Activated T-helper 1 cell treated with anti-CD3 and anti-CD28 coated beads, Interleukin-12 subunit alpha, Interleukin-12 subunit beta, Interleukin-2, Interleukin-4 antibody, amounts not matched to agents 30 ng/mL and 10 ng/mL and 1 ng/mL, durations not matched to agents 14 hours and 24 hours and 36 hours (primary cell): Measurements from ENCODE around the gene PIP5K1B. TPM values are rescaled to one million over a fixed set of nuclear protein-coding genes. Genes with fewer than 3 reads are reported as not detected.

Experiments used
- DNase-seq: peaks from one replicate; pipeline ENCODE4 v3.0.0; 2021; ENCODE audit warnings: low spot score
- H3K27ac Mint-ChIP-seq: one replicate; pipeline ENCODE4 v1.8.0; 2021; ENCODE audit warnings: mild to moderate bottlenecking, mixed read lengths
- H3K27me3 Mint-ChIP-seq: one replicate; pipeline ENCODE4 v1.8.0; 2022; ENCODE audit warnings: mild to moderate bottlenecking, moderate library complexity, mixed read lengths; ENCODE audit not compliant: insufficient read depth
- H3K36me3 Mint-ChIP-seq: one replicate; pipeline ENCODE4 v1.8.0; 2021; ENCODE audit warnings: low read depth, mixed read lengths
- H3K4me1 Mint-ChIP-seq: one replicate; pipeline ENCODE4 v1.8.0; 2021; ENCODE audit warnings: low read depth, mixed read lengths
- H3K4me3 Mint-ChIP-seq: one replicate; pipeline ENCODE4 v1.8.0; 2021; ENCODE audit warnings: mild to moderate bottlenecking, moderate library complexity, mixed read lengths
- H3K9me3 Mint-ChIP-seq: one replicate; pipeline ENCODE4 v1.8.0; 2021; ENCODE audit warnings: mixed read lengths
- intact Hi-C: fragments of 100-400 bp; cut with micrococcal nuclease; formaldehyde crosslinking; loops from one replicate; pipeline ENCODE4 v1.15.1; 2024
- total RNA-seq: library from RNA; stranded (reverse); gene quantifications from 2 replicates; pipeline ENCODE4 v1.2.3, GENCODE V29; 2022

PIP5K1B gene
- total RNA-seq, 1 donor from 2014 or later = 77.4 TPM

DNA sequence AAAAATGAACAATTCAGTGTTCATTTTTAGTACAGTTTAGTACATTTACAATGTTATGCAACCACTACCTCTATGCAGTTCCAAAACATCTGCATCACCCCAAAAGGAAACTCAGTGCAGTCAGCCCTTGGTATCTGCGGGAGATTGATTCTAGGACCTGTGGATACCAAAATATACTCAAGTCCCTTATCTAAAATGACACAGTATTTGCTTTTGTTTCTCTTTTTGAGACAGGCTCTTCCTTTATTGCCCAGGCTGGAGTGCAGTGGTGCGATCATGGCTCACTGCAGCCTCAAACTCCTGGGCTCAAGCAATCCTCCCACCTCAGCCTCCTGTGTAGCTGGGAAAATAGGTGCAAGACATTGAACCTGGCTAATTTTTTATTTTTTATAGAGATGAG is 114.0 kb downstream of the PIP5K1B start:
- intact Hi-C loops = no loop called here
- H3K4me1 Mint-ChIP-seq = no peaks in the 10 kb centered on the region
- peaks cover 2% of the 10 kb centered on the region for H3K27me3 Mint-ChIP-seq
- H3K9me3 Mint-ChIP-seq = no peaks in the 10 kb centered on the region
- no peak for DNase-seq
- no peak overlapping the region for H3K27ac Mint-ChIP-seq
- H3K4me3 Mint-ChIP-seq = no peak overlapping the region
- H3K36me3 Mint-ChIP-seq = peaks cover 2% of the 10 kb centered on the region

DNA sequence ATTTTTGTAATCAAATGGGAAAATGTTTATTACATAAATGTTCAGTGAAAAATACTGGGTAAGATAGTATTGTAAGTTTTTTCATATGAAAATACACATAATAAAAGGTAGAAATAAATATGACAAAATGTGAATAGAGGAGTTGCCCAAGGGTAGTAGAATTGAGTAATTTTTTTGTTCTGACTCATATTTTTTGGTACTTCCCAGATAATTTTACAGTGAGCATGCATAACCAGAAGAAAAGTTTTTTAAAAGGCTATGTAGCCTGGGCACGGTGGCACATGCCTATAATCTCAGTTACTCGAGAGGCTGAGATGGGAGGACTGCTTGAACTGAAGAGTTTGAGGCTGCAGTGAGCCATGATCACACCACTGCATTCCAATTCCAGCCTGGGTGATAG is 116.9 kb downstream of the PIP5K1B start:
- Mint-ChIP-seq H3K27ac (no peak overlapping the region), H3K4me3 (no peak overlapping the region), H3K27me3 (peaks cover 4% of the 10 kb centered on the region), H3K36me3 (peaks cover 2% of the 10 kb centered on the region), H3K4me1 (no peaks in the 10 kb centered on the region), H3K9me3 (no peaks in the 10 kb centered on the region)
- intact Hi-C loops = no loop called here
- DNase-seq = no peak

DNA sequence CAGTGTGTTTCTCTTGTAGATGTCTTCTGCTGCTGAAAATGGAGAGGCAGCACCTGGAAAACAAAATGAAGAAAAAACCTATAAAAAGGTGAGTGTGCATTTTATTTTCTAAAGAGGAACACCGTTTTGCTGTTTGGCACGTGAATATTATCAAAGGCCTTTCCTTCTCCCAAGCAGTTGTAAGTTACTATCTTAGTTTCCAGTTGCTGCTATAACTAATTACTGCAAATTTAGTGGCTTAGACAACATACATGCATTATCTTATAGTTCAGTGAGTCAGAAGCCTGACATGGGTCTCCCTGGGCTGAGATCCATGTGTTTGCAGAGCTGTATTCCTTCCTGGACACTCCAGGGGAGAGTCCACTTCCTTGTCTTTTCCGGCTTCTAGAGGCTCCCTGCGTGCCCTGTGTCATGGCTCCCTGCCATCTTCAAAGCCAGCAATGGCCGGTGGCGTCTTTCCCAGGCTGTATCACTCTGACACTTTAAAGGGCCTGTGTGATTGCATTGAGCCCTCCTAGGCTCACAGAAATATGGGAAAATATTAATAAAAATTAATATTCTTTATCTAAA is 117.6 kb downstream of the PIP5K1B start:
- no peak for DNase-seq
- Mint-ChIP-seq H3K27ac (no peak overlapping the region), H3K36me3 (peaks cover 2% of the 10 kb centered on the region), H3K27me3 (peaks cover 4% of the 10 kb centered on the region), H3K4me3 (no peak overlapping the region), H3K9me3 (no peaks in the 10 kb centered on the region), H3K4me1 (no peaks in the 10 kb centered on the region)
- intact Hi-C loops = no loop called here

DNA sequence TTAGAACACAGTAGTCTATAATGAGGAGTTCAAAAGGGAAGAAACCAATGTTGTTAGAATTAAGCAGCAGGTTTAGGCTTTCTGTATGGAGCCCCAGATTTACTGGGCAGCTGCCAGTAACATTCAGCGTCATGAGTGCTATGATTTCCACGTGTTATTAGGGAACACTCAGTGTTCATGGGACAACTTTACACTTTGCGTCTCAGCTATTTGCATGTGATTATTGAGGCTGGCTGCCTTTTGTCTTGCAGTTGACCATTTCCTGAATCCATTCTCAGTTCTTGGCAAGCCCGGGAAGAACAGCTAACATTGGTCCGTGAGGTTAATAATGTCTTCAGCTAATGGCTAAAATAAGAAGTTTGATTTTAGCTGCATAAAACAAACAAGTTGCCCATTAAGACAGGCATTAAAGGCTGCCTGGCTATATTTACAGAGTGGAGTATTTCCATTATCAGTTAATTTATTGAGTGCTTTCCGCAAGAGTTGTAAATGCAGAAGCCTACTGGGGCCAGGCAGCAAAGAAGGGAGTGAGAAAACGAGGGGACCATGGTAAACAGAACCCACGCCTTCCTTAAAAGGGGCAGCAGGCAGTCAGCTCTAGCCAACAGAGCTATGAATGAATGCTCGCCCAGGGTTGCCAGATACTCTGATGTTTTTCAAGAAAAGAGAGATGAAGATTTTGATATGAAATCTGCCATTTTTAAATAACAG is 120.9 kb downstream of the PIP5K1B start:
- Mint-ChIP-seq H3K4me1 (no peaks in the 10 kb centered on the region), H3K36me3 (no peaks in the 10 kb centered on the region), H3K4me3 (no peak overlapping the region), H3K9me3 (no peaks in the 10 kb centered on the region), H3K27ac (no peak overlapping the region), H3K27me3 (peaks cover 2% of the 10 kb centered on the region)
- intact Hi-C loops = no loop called here
- no peak for DNase-seq

DNA sequence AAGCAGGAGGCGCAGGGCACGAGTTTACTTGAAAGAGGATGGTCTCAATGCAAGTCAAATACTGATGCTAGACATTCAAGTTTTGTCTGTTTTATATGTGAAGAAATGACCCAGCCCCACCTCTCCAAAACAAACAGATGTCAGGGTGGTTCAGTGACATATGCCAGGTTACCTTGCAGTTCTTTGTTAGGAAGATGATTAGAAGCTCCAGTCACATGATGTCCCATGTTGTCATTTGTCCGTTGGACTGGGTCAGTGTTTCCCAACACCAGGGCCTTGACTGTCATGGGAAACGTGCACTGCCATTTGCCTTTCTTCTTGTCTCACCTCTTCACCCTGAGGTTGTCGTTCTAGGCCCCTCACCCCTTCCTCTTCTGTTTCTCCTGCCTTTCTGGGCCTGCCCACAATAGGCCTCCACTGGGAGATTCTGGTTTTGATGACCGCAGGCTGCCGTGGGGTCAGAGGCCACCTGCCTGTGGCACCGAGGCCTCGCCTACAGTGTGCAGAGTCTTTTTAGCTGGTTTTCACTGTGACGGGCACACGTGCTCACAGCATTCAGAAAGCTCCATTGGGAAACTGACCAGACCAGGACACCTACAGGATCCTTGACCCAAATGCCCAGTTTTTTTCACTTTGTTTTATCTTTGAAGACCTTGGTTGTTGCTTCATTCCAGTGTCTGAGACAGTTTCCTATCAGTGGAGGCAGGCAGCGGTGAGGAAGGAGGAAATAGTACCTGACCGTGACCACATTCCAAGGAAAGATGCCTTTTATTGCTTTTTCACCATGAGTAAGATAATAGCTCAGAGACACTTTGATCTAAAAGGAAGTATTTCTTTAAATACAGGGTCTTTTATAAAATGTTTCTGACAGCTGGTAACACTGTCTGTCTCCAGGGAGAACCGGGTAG is 123.1 kb downstream of the PIP5K1B start:
- Mint-ChIP-seq H3K4me3 (no peak overlapping the region), H3K4me1 (no peaks in the 10 kb centered on the region), H3K36me3 (no peaks in the 10 kb centered on the region), H3K27me3 (peaks cover 2% of the 10 kb centered on the region), H3K27ac (no peak overlapping the region), H3K9me3 (no peaks in the 10 kb centered on the region)
- DNase-seq = no peak
- intact Hi-C loops = no loop called here

DNA sequence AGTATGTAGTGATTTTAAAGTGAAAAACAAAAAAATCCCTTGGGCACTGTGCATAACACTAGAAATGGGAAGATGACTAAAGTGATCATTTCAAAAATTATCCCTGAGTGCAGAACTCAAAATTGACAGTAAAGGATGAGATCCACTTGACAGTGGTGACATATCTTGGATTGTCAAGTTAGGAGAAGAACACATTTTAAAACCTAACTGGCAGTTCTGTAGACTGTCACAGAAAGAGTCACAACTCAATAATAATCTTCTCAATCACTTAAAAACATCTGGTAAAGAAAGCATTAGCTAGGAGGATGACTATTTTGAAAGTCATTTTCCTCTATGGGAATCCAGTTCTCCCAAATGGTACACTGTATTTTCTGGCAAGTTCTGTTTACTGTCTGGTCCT is 127.1 kb downstream of the PIP5K1B start:
- Mint-ChIP-seq H3K4me3 (no peak overlapping the region), H3K36me3 (no peaks in the 10 kb centered on the region), H3K27ac (no peak overlapping the region), H3K4me1 (no peaks in the 10 kb centered on the region), H3K27me3 (no peaks in the 10 kb centered on the region), H3K9me3 (no peaks in the 10 kb centered on the region)
- intact Hi-C loops = no loop called here
- DNase-seq = no peak

DNA sequence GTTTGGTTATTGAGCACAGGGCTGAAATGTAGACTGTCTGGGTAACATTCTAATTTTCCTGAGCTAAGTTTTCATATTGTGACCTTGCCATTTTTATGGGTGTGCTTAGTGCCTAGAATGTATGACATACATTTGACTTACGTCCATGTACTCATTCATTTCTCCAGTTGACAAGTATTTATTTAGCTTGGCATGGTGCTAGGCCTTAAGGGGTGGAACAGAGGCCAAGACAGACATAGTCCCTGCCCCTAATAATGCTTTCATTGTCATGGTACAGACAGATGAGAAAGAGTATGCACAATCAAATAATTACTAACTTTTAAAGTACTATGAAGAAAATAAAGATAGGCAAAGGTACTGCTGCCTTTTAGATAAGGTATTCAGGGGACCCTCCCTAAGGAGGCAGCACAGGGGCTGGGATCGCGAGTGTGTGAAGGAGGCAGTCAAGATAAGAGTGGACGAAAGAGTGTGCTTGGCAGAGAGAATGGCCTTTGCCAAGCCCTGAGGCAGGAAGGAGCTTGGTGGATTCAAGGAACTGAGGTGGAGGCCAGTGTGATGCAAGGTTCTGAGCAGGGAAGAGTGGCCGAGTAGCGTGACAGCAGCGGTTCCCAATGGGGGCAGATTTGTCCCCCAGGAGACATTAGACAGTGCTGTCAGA is 128.0 kb downstream of the PIP5K1B start:
- no peak overlapping the region for H3K27ac Mint-ChIP-seq
- no peak for DNase-seq
- H3K9me3 Mint-ChIP-seq = no peaks in the 10 kb centered on the region
- no peaks in the 10 kb centered on the region for H3K36me3 Mint-ChIP-seq
- H3K4me3 Mint-ChIP-seq = no peak overlapping the region
- intact Hi-C loops = no loop called here
- no peaks in the 10 kb centered on the region for H3K4me1 Mint-ChIP-seq
- H3K27me3 Mint-ChIP-seq = no peaks in the 10 kb centered on the region

DNA sequence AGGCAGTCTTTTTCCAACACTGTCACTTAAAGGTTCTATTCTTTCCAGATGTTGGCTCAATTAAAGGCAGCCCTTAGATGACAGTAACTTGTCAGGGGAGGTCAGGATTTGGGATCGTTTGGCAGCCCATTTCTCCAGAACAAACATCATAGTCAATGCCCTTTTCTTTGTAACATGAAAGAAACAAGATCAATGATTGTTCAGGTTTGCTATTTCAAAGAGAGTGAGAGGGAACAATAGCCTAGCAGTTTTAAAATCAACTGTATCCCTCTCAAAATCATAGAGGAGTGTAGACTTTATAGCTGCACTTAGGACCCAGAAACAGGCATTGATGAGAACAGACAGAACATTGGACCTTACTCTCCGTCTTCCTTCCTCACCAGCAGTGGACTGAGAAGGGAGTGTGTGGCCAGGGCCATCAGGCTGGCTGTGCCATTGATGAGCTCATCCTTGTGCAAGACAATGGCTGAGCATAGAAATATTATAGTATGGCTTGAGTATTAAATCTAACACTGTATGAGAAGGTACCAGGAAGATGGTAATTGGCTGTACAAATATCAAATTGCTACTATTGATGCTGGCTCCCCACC is 130.0 kb downstream of the PIP5K1B start:
- no peak for DNase-seq
- Mint-ChIP-seq H3K27ac (no peak overlapping the region), H3K9me3 (no peaks in the 10 kb centered on the region), H3K4me1 (no peaks in the 10 kb centered on the region), H3K4me3 (no peak overlapping the region), H3K27me3 (no peaks in the 10 kb centered on the region), H3K36me3 (no peaks in the 10 kb centered on the region)
- intact Hi-C loops = no loop called here

DNA sequence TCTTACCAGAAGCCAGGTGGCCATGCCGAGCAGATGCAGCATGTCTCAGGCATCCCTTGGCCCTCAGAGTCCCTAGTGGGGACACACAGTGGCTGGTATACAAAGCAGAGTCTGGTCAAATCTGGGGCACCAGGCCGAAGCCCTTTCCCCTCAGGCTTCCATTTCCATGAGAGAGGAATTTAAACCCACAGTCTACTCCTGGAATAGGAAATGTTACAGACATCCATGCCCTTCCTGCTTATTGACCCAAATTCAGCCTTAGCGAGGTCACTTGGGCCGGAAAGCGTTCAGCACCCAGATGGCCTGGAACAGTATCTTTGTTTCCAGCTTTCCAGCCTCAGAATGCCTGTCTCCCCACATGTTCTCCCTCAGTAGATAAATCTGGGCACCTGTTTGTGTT is 131.7 kb downstream of the PIP5K1B start:
- Mint-ChIP-seq H3K27ac (no peak overlapping the region), H3K27me3 (no peaks in the 10 kb centered on the region), H3K4me3 (no peak overlapping the region), H3K4me1 (no peaks in the 10 kb centered on the region), H3K36me3 (peaks cover 3% of the 10 kb centered on the region), H3K9me3 (no peaks in the 10 kb centered on the region)
- DNase-seq = no peak
- intact Hi-C loops = no loop called here

DNA sequence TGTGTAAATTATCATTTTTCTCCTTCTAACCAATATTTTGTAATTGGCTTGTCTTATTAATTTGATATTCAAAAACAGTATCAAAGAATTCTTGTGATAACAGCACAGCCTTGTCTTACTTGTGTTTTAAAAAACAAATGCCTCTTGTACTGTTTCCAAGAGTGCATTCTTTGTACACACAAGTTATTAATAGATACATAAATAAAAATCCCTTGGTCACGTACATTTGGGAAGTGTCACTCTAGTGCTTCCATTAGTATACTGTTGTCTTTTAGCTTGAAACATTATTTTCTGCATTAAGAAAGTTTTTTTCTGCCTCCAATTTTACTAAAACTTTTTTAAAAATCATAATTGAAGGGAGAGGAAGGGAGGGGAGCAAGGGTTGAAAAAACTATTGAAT is 133.2 kb downstream of the PIP5K1B start:
- intact Hi-C loops = no loop called here
- H3K9me3 Mint-ChIP-seq = no peaks in the 10 kb centered on the region
- peaks cover 3% of the 10 kb centered on the region for H3K36me3 Mint-ChIP-seq
- no peaks in the 10 kb centered on the region for H3K27me3 Mint-ChIP-seq
- DNase-seq = no peak
- no peak overlapping the region for H3K4me3 Mint-ChIP-seq
- H3K27ac Mint-ChIP-seq = no peak overlapping the region
- no peaks in the 10 kb centered on the region for H3K4me1 Mint-ChIP-seq

DNA sequence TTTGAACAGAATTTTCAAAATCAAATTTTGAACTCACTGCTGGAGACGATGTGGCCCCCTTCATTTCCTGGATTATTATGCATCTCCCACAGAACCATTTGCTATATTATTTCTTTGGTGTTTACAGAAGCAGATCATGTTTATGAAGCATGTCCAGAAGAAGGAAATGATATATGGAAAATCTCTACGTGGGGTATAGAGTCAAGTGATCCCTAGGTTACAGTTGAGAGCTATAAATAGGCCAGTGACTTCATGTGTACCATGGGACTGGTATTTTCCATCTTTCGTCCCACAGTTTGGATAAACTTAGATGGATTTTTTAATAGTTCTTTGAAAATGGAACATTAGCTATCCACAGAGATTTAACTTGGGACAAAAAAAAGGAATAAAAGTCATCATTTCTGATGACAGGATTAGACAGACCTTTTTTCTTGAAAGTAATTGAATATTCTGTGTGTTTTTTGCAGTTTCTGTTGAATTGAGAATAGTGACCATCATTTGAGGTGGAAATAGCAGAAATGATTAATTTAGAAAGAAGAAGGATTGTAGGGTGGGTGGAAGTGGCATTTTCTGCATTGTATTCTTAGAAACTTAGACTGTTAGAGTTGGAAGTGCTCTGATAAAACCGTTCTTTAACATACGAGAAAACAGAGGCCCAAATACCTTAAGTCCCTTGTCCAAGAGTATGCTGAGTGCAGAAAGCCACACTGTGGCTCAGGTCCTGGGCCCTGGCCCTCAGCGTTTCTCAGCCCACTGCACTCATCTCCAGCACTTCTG is 136.4 kb downstream of the PIP5K1B start:
- Mint-ChIP-seq H3K27me3 (no peaks in the 10 kb centered on the region), H3K4me1 (peaks cover 17% of the 10 kb centered on the region), H3K27ac (peak overlapping the region; percentile 49), H3K36me3 (peaks cover 5% of the 10 kb centered on the region), H3K9me3 (peaks cover 3% of the 10 kb centered on the region), H3K4me3 (no peak overlapping the region)
- intact Hi-C loops = loop anchor here (10.0 kb wide), 1 partner anchor 257 kb away; no protein-coding TSS in a partner anchor
- DNase-seq = no peak

DNA sequence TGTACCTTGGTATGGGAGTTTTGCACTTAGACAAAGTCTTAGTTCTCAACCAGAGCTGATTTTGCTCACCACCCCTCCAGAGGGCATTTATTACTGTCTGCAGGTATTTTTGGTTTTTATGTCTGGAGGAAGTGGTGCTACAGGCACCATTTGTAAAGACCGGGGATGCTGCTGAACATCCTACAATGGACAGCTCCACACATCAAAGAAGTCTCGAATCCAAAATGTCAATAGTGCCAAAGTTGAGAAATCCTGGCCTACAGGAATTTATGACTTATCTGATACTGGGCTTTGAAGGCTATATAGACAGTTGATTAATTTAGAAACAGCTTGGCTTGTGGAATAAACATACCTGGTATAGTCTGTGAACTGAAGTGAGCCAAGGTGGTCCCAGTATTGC is 137.5 kb downstream of the PIP5K1B start:
- DNase-seq = no peak
- Mint-ChIP-seq H3K27ac (no peak overlapping the region), H3K36me3 (peaks cover 5% of the 10 kb centered on the region), H3K9me3 (peaks cover 3% of the 10 kb centered on the region), H3K4me3 (no peak overlapping the region), H3K4me1 (peaks cover 18% of the 10 kb centered on the region), H3K27me3 (no peaks in the 10 kb centered on the region)
- intact Hi-C loops = loop anchor here (10.0 kb wide), 1 partner anchor 258 kb away; no protein-coding TSS in a partner anchor
